ENCODE data around the gene SHQ1. TPM values are rescaled to one million over a fixed set of nuclear protein-coding genes. Genes with fewer than 3 reads are reported as not detected.

Gene SHQ1
- total and polyA plus RNA-seq, 9 of the 15 experiments (the other 6 are each of a cell fraction or from before 2014, with no cell fraction given): 9.2 to 25.0 (median 14.1) TPM

- TF ChIP-seq MAX (CRISPR knock-in tag; IDR thresholded peaks at IDR 0.05): peak; percentile 88
- TF ChIP-seq TEAD1 (CRISPR knock-in tag; IDR thresholded peaks at IDR 0.05): 0 out of 4 replicates have a peak, but pooled peaks of 1 of the 2 experiments have one; percentile 48
- no peak for TF ChIP-seq MYBL2 (IDR thresholded peaks at IDR 0.05; ENCODE audit: low read depth)
- no peak for TF ChIP-seq MYBL2 (CRISPR knock-in tag; IDR thresholded peaks at IDR 0.05; ENCODE audit: borderline replicate concordance)
- TF ChIP-seq HCFC1 (IDR thresholded peaks at IDR 0.05; ENCODE audit: low read depth, low read length): peak; percentile 63
- TF ChIP-seq, protein P1, sequence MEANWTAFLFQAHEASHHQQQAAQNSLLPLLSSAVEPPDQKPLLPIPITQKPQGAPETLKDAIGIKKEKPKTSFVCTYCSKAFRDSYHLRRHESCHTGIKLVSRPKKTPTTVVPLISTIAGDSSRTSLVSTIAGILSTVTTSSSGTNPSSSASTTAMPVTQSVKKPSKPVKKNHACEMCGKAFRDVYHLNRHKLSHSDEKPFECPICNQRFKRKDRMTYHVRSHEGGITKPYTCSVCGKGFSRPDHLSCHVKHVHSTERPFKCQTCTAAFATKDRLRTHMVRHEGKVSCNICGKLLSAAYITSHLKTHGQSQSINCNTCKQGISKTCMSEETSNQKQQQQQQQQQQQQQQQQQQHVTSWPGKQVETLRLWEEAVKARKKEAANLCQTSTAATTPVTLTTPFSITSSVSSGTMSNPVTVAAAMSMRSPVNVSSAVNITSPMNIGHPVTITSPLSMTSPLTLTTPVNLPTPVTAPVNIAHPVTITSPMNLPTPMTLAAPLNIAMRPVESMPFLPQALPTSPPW (CRISPR knock-in tag; IDR thresholded peaks at IDR 0.05): peak; percentile 31; the same call in 1 of the 2 replicates
- TF ChIP-seq MXD1 (CRISPR knock-in tag; IDR thresholded peaks at IDR 0.05; ENCODE audit: borderline replicate concordance, poor library complexity, severe bottlenecking): no peak
- peak; percentile 61; the same call in 1 of the 2 replicates for TF ChIP-seq HMBOX1 (IDR thresholded peaks at IDR 0.05)
- no peak for TF ChIP-seq SMARCB1 (IDR thresholded peaks at IDR 0.05; ENCODE audit: insufficient read length, low read depth)
- peak; percentile 98 for TF ChIP-seq ARID4B (CRISPR knock-in tag; IDR thresholded peaks at IDR 0.05)
- 0 out of 2 replicates have a peak, but pooled peaks have one; percentile 73 for TF ChIP-seq ZNF282 (CRISPR knock-in tag; IDR thresholded peaks at IDR 0.05)
- TF ChIP-seq YY1 (IDR thresholded peaks at IDR 0.05; ENCODE audit: borderline replicate concordance in 1 of 3, control insufficient read depth in 1 of 3, extremely low read depth in 1 of 3, insufficient read depth in 3 of 3, insufficient read length in 1 of 3, insufficient replicate concordance in 2 of 3, low read depth in 1 of 3, low read length in 2 of 3): peak in 1 of 3 experiments; percentile 8
- TF ChIP-seq POLR2G (IDR thresholded peaks at IDR 0.05; ENCODE audit: low read depth, low read length): peak; percentile 86
- TF ChIP-seq, protein P2, sequence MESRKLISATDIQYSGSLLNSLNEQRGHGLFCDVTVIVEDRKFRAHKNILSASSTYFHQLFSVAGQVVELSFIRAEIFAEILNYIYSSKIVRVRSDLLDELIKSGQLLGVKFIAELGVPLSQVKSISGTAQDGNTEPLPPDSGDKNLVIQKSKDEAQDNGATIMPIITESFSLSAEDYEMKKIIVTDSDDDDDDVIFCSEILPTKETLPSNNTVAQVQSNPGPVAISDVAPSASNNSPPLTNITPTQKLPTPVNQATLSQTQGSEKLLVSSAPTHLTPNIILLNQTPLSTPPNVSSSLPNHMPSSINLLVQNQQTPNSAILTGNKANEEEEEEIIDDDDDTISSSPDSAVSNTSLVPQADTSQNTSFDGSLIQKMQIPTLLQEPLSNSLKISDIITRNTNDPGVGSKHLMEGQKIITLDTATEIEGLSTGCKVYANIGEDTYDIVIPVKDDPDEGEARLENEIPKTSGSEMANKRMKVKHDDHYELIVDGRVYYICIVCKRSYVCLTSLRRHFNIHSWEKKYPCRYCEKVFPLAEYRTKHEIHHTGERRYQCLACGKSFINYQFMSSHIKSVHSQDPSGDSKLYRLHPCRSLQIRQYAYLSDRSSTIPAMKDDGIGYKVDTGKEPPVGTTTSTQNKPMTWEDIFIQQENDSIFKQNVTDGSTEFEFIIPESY (CRISPR knock-in tag; IDR thresholded peaks at IDR 0.05): 0 out of 2 replicates have a peak, but pooled peaks have one; percentile 10
These were observed at the start of gene SHQ1 (continued) for GRCh38 chr3:72847751-72848702.
